DMS 273 treated with DMSO at 0.1 percent for 48 hours (cell line): ENCODE data around the gene CMC2.

Experiments
- DNase-seq: peaks from one replicate; lab custom pipeline; 2025; lab: John Stamatoyannopoulos, UW

Gene CMC2

DNA sequence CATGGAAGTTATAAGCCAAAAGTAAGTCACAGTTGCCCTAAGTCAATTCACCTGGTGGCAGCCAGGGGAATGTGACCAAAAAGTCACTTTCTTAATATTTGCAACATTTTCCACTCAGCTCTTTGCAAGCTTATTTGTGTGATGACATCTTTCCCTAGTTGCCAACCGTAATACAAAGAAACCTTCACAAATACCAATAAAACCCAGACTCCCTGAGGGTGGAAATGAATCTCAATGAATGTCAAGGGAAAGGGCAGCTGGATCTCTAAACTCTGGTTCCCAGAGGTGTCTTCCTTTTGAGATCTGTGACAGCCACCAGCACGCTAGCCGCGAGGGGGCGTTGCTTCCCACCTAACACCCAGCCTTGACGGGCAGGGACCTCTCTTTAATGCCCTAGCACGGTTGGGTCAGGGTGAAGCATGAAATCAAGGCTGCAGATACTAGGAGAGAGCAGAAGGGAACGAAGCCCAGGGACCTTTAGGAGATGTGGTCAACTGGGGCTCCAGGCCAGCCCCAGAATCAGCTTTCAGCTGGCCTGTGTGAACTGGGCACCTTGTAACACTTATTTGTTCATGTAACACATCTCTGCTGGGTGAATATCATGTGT lies 82.2 kb downstream of the CMC2 start:
- no peak for DNase-seq

DNA sequence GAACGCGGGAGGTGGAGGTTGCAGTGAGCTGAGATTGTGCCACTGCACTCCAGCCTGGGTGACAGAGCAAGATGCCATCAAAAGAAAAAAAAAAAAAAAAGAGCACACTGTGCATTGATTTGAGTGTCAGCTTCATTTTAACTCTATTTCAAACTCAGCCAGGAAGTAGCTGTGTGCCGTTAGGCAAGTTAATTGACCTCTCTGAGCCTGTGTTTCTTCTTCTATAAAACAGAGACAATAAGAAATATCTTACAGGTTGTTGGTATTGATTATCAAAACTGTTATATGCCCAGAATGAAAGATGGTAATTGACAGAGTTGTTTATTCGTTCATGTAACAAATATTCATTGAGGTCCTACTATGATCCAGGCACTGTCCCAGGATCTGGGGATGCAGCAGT lies 83.3 kb downstream of the CMC2 start:
- no peak for DNase-seq
